C1 segment of cervical spinal cord (tissue), 14 donors: ENCODE data around the gene DMAC2.
"Not testable (repeated sequence)": the region's sequence is repeated elsewhere in the genome, so short reads cannot be mapped to it uniquely, and the experiment has no call there.

Experiments
- DNase-seq, 14 donors: peaks; one replicate each; lab custom pipeline; 2025; lab: John Stamatoyannopoulos, UW

DMAC2 gene

GRCh38 chr19:41442473-41443355, 3.0 kb upstream of the DMAC2 start, which contains the start of gene ERICH4:
TSS of gene ERICH4 (plus strand) at chr19:41443156. CDS start at chr19:41443170, 14 bp downstream.
- DNase-seq, result no peak

GRCh38 chr19:41441321-41441945, 1.7 kb upstream of the DMAC2 start:
- no peak for DNase-seq

GRCh38 chr19:41437944-41438574, 1.7 kb downstream of the DMAC2 start:
- no peak for DNase-seq

GRCh38 chr19:41436674-41436951, 3.1 kb downstream of the DMAC2 start:
- DNase-seq, result no peak

GRCh38 chr19:41435936-41436673, 3.6 kb downstream of the DMAC2 start:
- DNase-seq, result no peak

GRCh38 chr19:41435376-41435775, 4.3 kb downstream of the DMAC2 start:
- not testable (repeated sequence) for DNase-seq

GRCh38 chr19:41434450-41434849, 5.3 kb downstream of the DMAC2 start:
- DNase-seq, result no peak

GRCh38 chr19:41433171-41433570, 6.5 kb downstream of the DMAC2 start:
- no peak for DNase-seq

- peak in 2 of 14 donors; percentile 4 to 7 for DNase-seq
Measured at GRCh38 chr19:41431426-41432386, 8.0 kb downstream of the DMAC2 start.

GRCh38 chr19:41430922-41431321, 8.8 kb downstream of the DMAC2 start:
- no peak for DNase-seq

GRCh38 chr19:41428481-41428859, 11.2 kb downstream of the DMAC2 start:
- DNase-seq, result no peak

GRCh38 chr19:41427647-41428480, 11.8 kb downstream of the DMAC2 start:
- peak in 1 of 14 donors; percentile 48 for DNase-seq

- DNase-seq, result peak in 2 of 14 donors; percentile 7 to 48
Measured at GRCh38 chr19:41426952-41427646, 12.6 kb downstream of the DMAC2 start, which contains the start of gene B3GNT8. TSS of gene B3GNT8 (minus strand) at chr19:41427374. CDS start at chr19:41426778, 596 bp downstream.

GRCh38 chr19:41426116-41426841, 13.4 kb downstream of the DMAC2 start:
- DNase-seq, result no peak

GRCh38 chr19:41425174-41426115, 14.3 kb downstream of the DMAC2 start:
- DNase-seq, result no peak

- no peak for DNase-seq
Measured at GRCh38 chr19:41424335-41425173, 15.2 kb downstream of the DMAC2 start.
